Activated naive CD8-positive, alpha-beta T cell treated with anti-CD3 and anti-CD28 coated beads for 36 hours (primary cell): ENCODE data around the gene SOCS4. TPM values are rescaled to one million over a fixed set of nuclear protein-coding genes. Genes with fewer than 3 reads are reported as not detected.
"Not testable (repeated sequence)": the region's sequence is repeated elsewhere in the genome, so short reads cannot be mapped to it uniquely, and the experiment has no call there.

Source experiments
- DNase-seq: peaks from one replicate; pipeline ENCODE4 v3.0.0; 2021
- H3K27ac Mint-ChIP-seq: one replicate; pipeline ENCODE4 v1.8.0; 2022; ENCODE audit warnings: mild to moderate bottlenecking, moderate library complexity, mixed read lengths
- H3K27me3 Mint-ChIP-seq: one replicate; pipeline ENCODE4 v1.8.0; 2022; ENCODE audit warnings: mild to moderate bottlenecking, mixed read lengths
- H3K36me3 Mint-ChIP-seq: one replicate; pipeline ENCODE4 v1.8.0; 2021; ENCODE audit warnings: mild to moderate bottlenecking, mixed read lengths
- H3K4me1 Mint-ChIP-seq: one replicate; pipeline ENCODE4 v1.8.0; 2021; ENCODE audit warnings: mixed read lengths
- H3K4me3 Mint-ChIP-seq: one replicate; pipeline ENCODE4 v1.8.0; 2022; ENCODE audit warnings: mild to moderate bottlenecking, moderate library complexity, mixed read lengths
- H3K9me3 Mint-ChIP-seq: one replicate; pipeline ENCODE4 v1.8.0; 2022; ENCODE audit warnings: mixed read lengths
- total RNA-seq, 2 experiments: library from RNA; stranded (reverse); gene quantifications; one replicate each; pipeline ENCODE4 v1.2.3, GENCODE V29; 2021

The SOCS4 gene
- total RNA-seq: 10 to 100 TPM; 24.9 to 28.6 TPM

GRCh38 chr14:55026793-55027561 is at the start of gene SOCS4, which contains the start of gene WDHD1:
Gene SOCS4, plus strand, starts transcription at chr14:55027236. Its CDS starts 15,806 bp downstream, at chr14:55043042.
Gene WDHD1, minus strand, starts transcription at chr14:55027099. Its CDS starts 312 bp downstream, at chr14:55026787.
- H3K4me3 Mint-ChIP-seq: peak within 1 kb of the TSS; percentile 96
- DNase-seq: peak; percentile 99
- H3K9me3 Mint-ChIP-seq: no peaks in the 10 kb centered on the region
- H3K27me3 Mint-ChIP-seq: no peaks in the 10 kb centered on the region
- H3K27ac Mint-ChIP-seq: peak within 1 kb of the TSS; percentile 96
- peaks cover 45% of the 10 kb centered on the region for H3K4me1 Mint-ChIP-seq
- peaks cover 36% of the 10 kb centered on the region for H3K36me3 Mint-ChIP-seq

GRCh38 chr14:54979039-54979438 is 48.0 kb upstream of the SOCS4 start:
- Mint-ChIP-seq H3K4me1 (no peaks in the 10 kb centered on the region), H3K27ac (no peak overlapping the region), H3K27me3 (no peaks in the 10 kb centered on the region), H3K36me3 (peaks cover 28% of the 10 kb centered on the region), H3K9me3 (no peaks in the 10 kb centered on the region), H3K4me3 (no peak overlapping the region)
- DNase-seq: no peak

DNA sequence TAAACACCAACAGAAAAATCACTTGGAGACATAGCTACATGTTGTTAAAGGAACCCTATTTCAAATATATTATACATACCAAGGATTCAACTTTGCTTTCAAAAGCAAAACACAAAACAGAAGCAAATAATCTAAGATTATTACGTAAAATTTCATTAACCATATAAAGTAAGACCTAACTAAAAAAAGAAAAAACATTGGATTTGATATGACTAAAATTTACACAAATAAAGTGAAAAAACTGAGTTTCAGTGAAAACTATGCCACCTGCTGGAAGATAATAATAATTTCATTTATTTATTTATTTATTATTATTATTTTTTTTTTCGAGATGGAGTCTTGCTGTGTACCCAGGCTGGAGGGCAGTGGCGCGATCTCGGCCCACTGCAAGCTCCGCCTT is 45.3 kb upstream of the SOCS4 start:
- Mint-ChIP-seq H3K36me3 (peaks cover 43% of the 10 kb centered on the region), H3K9me3 (no peaks in the 10 kb centered on the region), H3K4me1 (no peaks in the 10 kb centered on the region), H3K27me3 (no peaks in the 10 kb centered on the region), H3K4me3 (no peak overlapping the region), H3K27ac (no peak overlapping the region)
- DNase-seq: no peak

DNA sequence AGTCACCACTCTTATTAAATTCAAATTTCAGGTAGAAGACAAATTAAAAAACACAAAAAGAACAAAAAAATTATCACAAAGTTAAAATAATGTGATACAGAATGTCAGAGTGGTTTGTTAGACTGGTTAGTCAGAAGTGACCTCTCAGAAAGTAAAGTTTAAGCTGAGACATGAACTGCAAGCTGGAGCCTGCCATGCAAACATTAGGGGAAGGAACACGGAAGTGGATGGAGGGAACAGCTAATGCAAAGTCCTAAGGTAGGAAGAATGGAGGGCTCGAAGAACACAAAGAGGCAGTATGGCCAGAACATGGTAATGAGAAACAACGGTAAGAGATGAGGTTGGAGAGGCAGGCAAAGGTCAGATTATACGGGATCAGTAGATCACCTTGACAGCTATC is 41.9 kb upstream of the SOCS4 start:
- Mint-ChIP-seq H3K27ac (no peak overlapping the region), H3K9me3 (no peaks in the 10 kb centered on the region), H3K36me3 (peaks cover 42% of the 10 kb centered on the region), H3K4me1 (no peaks in the 10 kb centered on the region), H3K4me3 (no peak overlapping the region), H3K27me3 (no peaks in the 10 kb centered on the region)
- DNase-seq: no peak

GRCh38 chr14:55000381-55000780 is 26.7 kb upstream of the SOCS4 start:
- Mint-ChIP-seq H3K4me3 (no peak overlapping the region), H3K9me3 (no peaks in the 10 kb centered on the region), H3K36me3 (peaks cover 31% of the 10 kb centered on the region), H3K27ac (no peak overlapping the region), H3K4me1 (no peaks in the 10 kb centered on the region), H3K27me3 (no peaks in the 10 kb centered on the region)
- DNase-seq: no peak

DNA sequence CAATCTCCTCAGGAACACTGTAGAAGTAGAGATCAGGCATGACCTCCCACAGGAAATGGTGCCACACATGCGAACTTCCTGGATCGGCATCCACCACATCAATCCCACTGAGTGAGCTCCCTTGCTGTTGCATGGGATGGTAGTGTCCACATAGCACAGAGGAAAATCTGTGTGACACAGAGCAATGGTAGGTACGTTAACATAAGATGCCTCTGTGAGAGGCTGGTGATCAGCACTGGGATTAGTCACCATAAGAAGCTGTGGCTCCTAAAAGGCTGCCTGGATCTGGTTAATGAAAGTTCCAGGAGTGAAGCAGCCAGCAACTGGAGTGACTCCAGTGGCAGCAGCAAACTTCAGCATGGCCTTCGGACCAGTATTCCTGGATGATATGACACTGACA is 22.0 kb upstream of the SOCS4 start:
- peaks cover 30% of the 10 kb centered on the region for H3K36me3 Mint-ChIP-seq

DNA sequence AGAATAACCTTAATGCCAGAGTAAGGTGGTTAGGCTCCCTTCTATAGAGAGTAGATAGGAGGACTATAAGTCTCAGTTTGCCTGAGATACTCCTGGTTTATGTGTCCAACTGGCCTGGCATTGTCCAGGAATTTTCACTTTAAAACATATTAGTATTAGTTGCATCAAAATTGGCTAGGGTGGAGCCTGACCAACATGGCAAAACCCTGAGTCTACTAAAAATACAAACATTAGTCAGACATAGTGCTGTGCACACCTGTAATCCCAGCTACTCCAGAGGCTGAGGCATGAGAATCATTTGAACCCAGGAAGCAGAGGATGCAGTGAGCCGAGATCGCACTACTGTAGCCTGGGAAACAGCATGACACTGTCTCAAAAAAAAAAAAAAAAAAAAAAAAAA is 12.0 kb upstream of the SOCS4 start:
- no peak for DNase-seq
- H3K27ac Mint-ChIP-seq: no peak overlapping the region
- H3K36me3 Mint-ChIP-seq: peaks cover 53% of the 10 kb centered on the region
- H3K9me3 Mint-ChIP-seq: no peaks in the 10 kb centered on the region
- no peaks in the 10 kb centered on the region for H3K27me3 Mint-ChIP-seq
- H3K4me3 Mint-ChIP-seq: no peak overlapping the region
- peaks cover 5% of the 10 kb centered on the region for H3K4me1 Mint-ChIP-seq

More for the DNA sequence above, 22.0 kb upstream of the SOCS4 start:
- no peaks in the 10 kb centered on the region for H3K9me3 Mint-ChIP-seq
- no peak for DNase-seq
- H3K4me3 Mint-ChIP-seq: no peak overlapping the region
- H3K27ac Mint-ChIP-seq: no peak overlapping the region
- H3K27me3 Mint-ChIP-seq: no peaks in the 10 kb centered on the region
- H3K4me1 Mint-ChIP-seq: no peaks in the 10 kb centered on the region

- Mint-ChIP-seq H3K27ac (no peak overlapping the region), H3K9me3 (no peaks in the 10 kb centered on the region), H3K27me3 (no peaks in the 10 kb centered on the region), H3K4me1 (peaks cover 23% of the 10 kb centered on the region), H3K4me3 (no peak overlapping the region), H3K36me3 (peaks cover 50% of the 10 kb centered on the region)
- no peak for DNase-seq
Observed at GRCh38 chr14:55019968-55020554, 7.0 kb upstream of the SOCS4 start.

GRCh38 chr14:55024365-55024764 is 2.7 kb upstream of the SOCS4 start:
- DNase-seq, H3K27me3 Mint-ChIP-seq, H3K9me3 Mint-ChIP-seq, H3K4me3 Mint-ChIP-seq, H3K27ac Mint-ChIP-seq: not testable (repeated sequence)
- Mint-ChIP-seq H3K4me1 (peaks cover 46% of the 10 kb centered on the region), H3K36me3 (peaks cover 56% of the 10 kb centered on the region)

DNA sequence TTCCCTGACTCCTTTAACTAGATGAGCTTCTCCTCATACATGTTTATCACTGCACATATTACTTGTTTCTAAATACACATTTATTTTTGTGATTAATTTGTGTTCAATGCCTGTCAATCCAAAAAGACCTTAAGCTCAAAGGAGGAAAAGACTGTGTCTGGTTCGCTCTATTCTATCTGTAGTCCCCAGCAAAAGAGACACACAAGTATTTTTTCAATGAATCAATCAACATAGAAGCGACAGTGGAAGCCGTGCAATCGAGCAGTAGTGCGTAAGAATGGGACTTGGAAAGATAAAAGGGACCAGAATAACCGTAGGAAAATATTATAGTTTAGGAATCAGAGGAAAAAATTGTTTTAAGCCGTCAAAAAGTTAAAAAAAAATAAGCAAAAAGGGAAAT is 1.1 kb upstream of the SOCS4 start:
- peaks cover 50% of the 10 kb centered on the region for H3K4me1 Mint-ChIP-seq
- H3K9me3 Mint-ChIP-seq: no peaks in the 10 kb centered on the region
- H3K36me3 Mint-ChIP-seq: peaks cover 44% of the 10 kb centered on the region
- no peaks in the 10 kb centered on the region for H3K27me3 Mint-ChIP-seq
- H3K4me3 Mint-ChIP-seq: peak overlapping the region; percentile 96
- peak overlapping the region; percentile 96 for H3K27ac Mint-ChIP-seq
- DNase-seq: no peak

DNA sequence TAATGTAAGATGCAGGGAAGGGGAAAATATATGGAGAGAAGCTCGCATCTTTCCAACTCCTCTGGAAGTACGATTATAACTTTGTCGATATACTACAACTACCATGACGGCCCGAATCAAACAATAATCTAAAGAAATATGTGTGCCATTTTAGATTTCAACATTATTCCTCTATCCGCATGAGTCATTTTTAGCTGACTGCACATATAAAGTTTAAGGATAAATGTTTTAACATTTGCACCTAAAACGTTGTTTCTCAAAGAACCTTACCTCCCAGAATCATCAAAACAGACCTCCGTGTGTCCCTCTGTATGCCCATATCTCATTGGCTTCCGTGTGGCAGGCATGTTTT is 619 bp upstream of the SOCS4 start:
- Mint-ChIP-seq H3K9me3 (no peaks in the 10 kb centered on the region), H3K27ac (peak overlapping the region; percentile 96), H3K36me3 (peaks cover 41% of the 10 kb centered on the region), H3K4me1 (peaks cover 51% of the 10 kb centered on the region), H3K4me3 (peak overlapping the region; percentile 96), H3K27me3 (no peaks in the 10 kb centered on the region)
- no peak for DNase-seq

- Mint-ChIP-seq H3K4me1 (peaks cover 45% of the 10 kb centered on the region), H3K27ac (peak overlapping the region; percentile 96), H3K36me3 (peaks cover 31% of the 10 kb centered on the region), H3K9me3 (no peaks in the 10 kb centered on the region), H3K27me3 (no peaks in the 10 kb centered on the region), H3K4me3 (peak overlapping the region; percentile 96)
- no peak for DNase-seq
Observed at GRCh38 chr14:55028066-55028465, 1.0 kb downstream of the SOCS4 start.

DNA sequence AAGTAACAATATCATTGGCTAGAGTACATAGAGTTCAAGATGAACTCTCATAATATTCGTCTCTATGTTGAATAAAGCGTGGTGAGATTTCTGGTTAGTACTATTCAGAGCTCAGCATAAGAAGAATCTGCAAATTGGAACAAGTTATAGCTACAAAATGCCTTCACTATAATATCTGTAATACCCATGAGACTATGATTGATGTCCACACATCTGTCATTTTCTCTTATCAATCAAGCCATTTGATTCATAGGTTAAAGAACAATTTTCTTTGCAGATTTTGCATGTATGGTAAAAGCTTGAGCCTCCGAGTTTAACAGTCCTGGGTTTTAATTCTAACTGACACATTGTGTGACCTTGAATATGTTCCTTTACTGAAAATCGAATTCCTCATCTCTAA is 1.4 kb downstream of the SOCS4 start:
- H3K4me3 Mint-ChIP-seq: peak overlapping the region; percentile 96
- peaks cover 45% of the 10 kb centered on the region for H3K4me1 Mint-ChIP-seq
- H3K27me3 Mint-ChIP-seq: no peaks in the 10 kb centered on the region
- H3K27ac Mint-ChIP-seq: peak overlapping the region; percentile 96
- no peak for DNase-seq
- peaks cover 29% of the 10 kb centered on the region for H3K36me3 Mint-ChIP-seq
- H3K9me3 Mint-ChIP-seq: no peaks in the 10 kb centered on the region

GRCh38 chr14:55031190-55031589 is 4.2 kb downstream of the SOCS4 start:
- no peaks in the 10 kb centered on the region for H3K27me3 Mint-ChIP-seq
- no peak overlapping the region for H3K4me3 Mint-ChIP-seq
- DNase-seq: no peak
- no peaks in the 10 kb centered on the region for H3K9me3 Mint-ChIP-seq
- H3K4me1 Mint-ChIP-seq: peaks cover 31% of the 10 kb centered on the region
- H3K27ac Mint-ChIP-seq: no peak overlapping the region
- peaks cover 31% of the 10 kb centered on the region for H3K36me3 Mint-ChIP-seq

GRCh38 chr14:55037995-55038394 is 11.0 kb downstream of the SOCS4 start:
- not testable (repeated sequence) for H3K4me1 Mint-ChIP-seq, H3K9me3 Mint-ChIP-seq, H3K27me3 Mint-ChIP-seq, DNase-seq, H3K27ac Mint-ChIP-seq, H3K4me3 Mint-ChIP-seq
- peaks cover 41% of the 10 kb centered on the region for H3K36me3 Mint-ChIP-seq

DNA sequence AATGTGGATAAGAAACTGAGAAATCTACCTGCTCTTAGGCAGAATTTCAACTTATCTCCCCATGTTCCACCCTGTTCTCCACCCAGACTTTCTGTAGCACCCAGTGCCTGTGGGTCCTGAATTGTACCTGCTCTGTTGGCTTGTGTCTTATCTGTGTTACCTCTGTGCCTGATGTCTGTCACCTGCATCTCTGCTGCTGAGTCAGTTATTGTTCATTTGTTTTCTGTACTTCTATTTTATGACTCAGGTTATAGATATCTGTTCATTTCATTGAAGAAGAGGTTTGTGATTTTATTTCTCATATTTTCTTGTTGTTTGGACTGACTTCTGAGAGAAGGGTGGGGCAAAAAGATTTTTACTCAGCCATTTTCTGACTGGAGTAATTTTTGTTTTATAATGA is 11.7 kb downstream of the SOCS4 start:
- Mint-ChIP-seq H3K27me3 (no peaks in the 10 kb centered on the region), H3K4me1 (peaks cover 1% of the 10 kb centered on the region), H3K27ac (no peak overlapping the region), H3K4me3 (no peak overlapping the region), H3K36me3 (peaks cover 42% of the 10 kb centered on the region), H3K9me3 (peaks cover 6% of the 10 kb centered on the region)
- no peak for DNase-seq
